GM12891 (cell line): ENCODE results near the gene MKX.

Experiments used
- PAX5 ChIP-seq: IDR thresholded peaks from 2 replicates; pipeline ENCODE4 v1.6.1; 2011; ENCODE audit warnings: low read length, moderate library complexity, mild to moderate bottlenecking; ENCODE audit not compliant: insufficient read depth, severe bottlenecking
- POLR2A ChIP-seq: IDR thresholded peaks from 2 replicates; pipeline ENCODE4 v1.6.1; 2011; ENCODE audit warnings: low read depth, low read length, control low read depth
- POLR2AphosphoS5 ChIP-seq: IDR thresholded peaks from 2 replicates; pipeline ENCODE4 v1.6.1; 2011; ENCODE audit warnings: low read depth, low read length, control low read depth
- POU2F2 ChIP-seq: IDR thresholded peaks from 2 replicates; pipeline ENCODE4 v1.6.1; 2011; ENCODE audit warnings: low read depth, mild to moderate bottlenecking, control low read depth, low read length, moderate library complexity
- SPI1 ChIP-seq: IDR thresholded peaks from 2 replicates; pipeline ENCODE4 v1.6.1; 2011; ENCODE audit warnings: low read depth, low read length, control low read depth
- TAF1 ChIP-seq: IDR thresholded peaks from 2 replicates; pipeline ENCODE4 v1.6.1; 2011; ENCODE audit warnings: low read depth, low read length, control low read depth

DNA sequence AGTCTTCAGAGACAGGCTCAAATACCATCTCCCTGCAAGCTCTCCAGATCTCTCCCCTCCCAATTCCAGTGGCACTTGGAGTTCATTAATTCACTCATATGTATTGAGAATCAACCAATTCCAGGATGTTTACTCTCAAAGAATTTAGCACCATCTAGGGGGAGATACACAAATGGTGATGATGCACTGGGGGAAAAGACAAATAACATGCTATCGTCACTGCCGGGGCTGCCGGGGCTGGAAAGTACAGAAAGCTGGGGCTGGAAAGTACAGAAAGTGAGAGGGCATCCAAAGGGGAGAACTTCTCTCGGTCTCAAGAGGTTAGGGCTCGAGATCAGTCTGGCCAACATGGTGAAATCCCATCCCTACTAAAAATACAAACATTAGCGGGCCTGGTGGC lies 118.7 kb downstream of the MKX start:
- no peak for TF ChIP-seq POLR2AphosphoS5
- no peak for TF ChIP-seq POLR2A
- no peak for TF ChIP-seq TAF1
- TF ChIP-seq SPI1 = no peak
- no peak for TF ChIP-seq POU2F2
- TF ChIP-seq PAX5 = no peak
